H1 (cell line): Measurements from ENCODE around the gene HLA-F. TPM values are rescaled to one million over a fixed set of nuclear protein-coding genes. Genes with fewer than 3 reads are reported as not detected.

Source experiments
- CHD7 ChIP-seq: fragments of 300-600 bp; sonication (generic); IDR thresholded peaks from 2 replicates; pipeline ENCODE4 v1.7.1; 2012; ENCODE audit warnings: low read length, moderate library complexity, mild to moderate bottlenecking, inconsistent platforms; ENCODE audit not compliant: insufficient replicate concordance
- CTCF ChIP-seq, 3 experiments: IDR thresholded peaks; 1 replicate in 2 of 3; 2 replicates in 1 of 3; pipeline versions ENCODE4 v1.5.1 to v1.6.1; 2011; ENCODE audit warnings: low read length in 3 of 3, mild to moderate bottlenecking in 3 of 3, inconsistent platforms in 2 of 3, low read depth in 1 of 3, moderate library complexity in 1 of 3; ENCODE audit not compliant: insufficient read depth in 1 of 3; ENCODE audit errors: control extremely low read depth in 1 of 3
- GABPA ChIP-seq: IDR thresholded peaks from 2 replicates; pipeline ENCODE4 v1.6.1; 2011; ENCODE audit warnings: mild to moderate bottlenecking, low read length, moderate library complexity, borderline replicate concordance; ENCODE audit not compliant: insufficient read depth
- HDAC6 ChIP-seq: IDR thresholded peaks from one replicate; pipeline ENCODE4 v1.7.1; 2012; ENCODE audit warnings: low read depth, mild to moderate bottlenecking, inconsistent platforms, low read length, moderate library complexity
- KDM5A ChIP-seq: fragments of 200-600 bp; IDR thresholded peaks from 2 replicates; pipeline ENCODE4 v1.7.1; 2012; ENCODE audit warnings: mild to moderate bottlenecking, low read length, inconsistent platforms, mixed read lengths
- POU5F1 ChIP-seq: IDR thresholded peaks from 2 replicates; pipeline ENCODE4 v1.6.1; 2011; ENCODE audit warnings: low read depth, mild to moderate bottlenecking, low read length, moderate library complexity
- SIX5 ChIP-seq: IDR thresholded peaks from 2 replicates; pipeline ENCODE4 v1.6.1; 2011; ENCODE audit warnings: mild to moderate bottlenecking, low read depth, low read length
- SP1 ChIP-seq: IDR thresholded peaks from 2 replicates; pipeline ENCODE4 v1.6.1; 2011; ENCODE audit warnings: low read depth, low read length
- SUZ12 ChIP-seq: fragments of 200-600 bp; sonication (generic); IDR thresholded peaks from 2 replicates; pipeline ENCODE4 v1.6.1; 2012; ENCODE audit warnings: mild to moderate bottlenecking, inconsistent platforms, low read length, moderate library complexity, mixed read lengths
- polyA plus RNA-seq, 7 experiments: library from polyadenylated mRNA; depleted of rRNA in 3 of 7; stranded (reverse) in 5 of 7; unstranded in 2 of 7; fragments of >200 nt in 5 of 7; fragments of 200-250 nt in 2 of 7; gene quantifications; 1 replicate in 5 of 7; 2 replicates in 1 of 7; 4 replicates in 1 of 7; pipeline versions ENCODE4 v1.2.1 to v1.2.3, GENCODE V29; 2011 to 2013; ENCODE audit warnings: missing spikeins in 2 of 7, mixed read lengths in 2 of 7
- total RNA-seq: library from RNA; stranded (reverse); fragmentation: NEBNext Ultra II Directional; extraction: Animal tissue kit (Norgen Biotek cat#: 25700); gene quantifications from 2 replicates; pipeline ENCODE4 v1.2.1, GENCODE V29; 2021

Gene HLA-F
- total and polyA plus RNA-seq, 2 of the 8 experiments (the other 6 are each of a cell fraction or from before 2014, with no cell fraction given), result 9.6 to 11.7 TPM

GRCh38 chr6:29702519-29703103, 20.6 kb upstream of the HLA-F start (continued):
- TF ChIP-seq CHD7, result no peak
- peak; percentile 88 to 95 (median 91) for TF ChIP-seq CTCF (IDR thresholded peaks at IDR 0.05; ENCODE audit: control extremely low read depth in 1 of 3, insufficient read depth in 1 of 3, low read depth in 1 of 3, low read length in 3 of 3)
- TF ChIP-seq SIX5, result no peak
- no peak for TF ChIP-seq KDM5A
- TF ChIP-seq SUZ12, result no peak
- no peak for TF ChIP-seq HDAC6
- TF ChIP-seq SP1, result no peak
- no peak for TF ChIP-seq POU5F1
- peak; percentile 71; the same call in 1 of the 2 replicates for TF ChIP-seq GABPA
